SU-DHL-6 (cell line): Measurements from ENCODE around the gene SLC38A6.

ENCODE experiments used
- EZH2phosphoT487 ChIP-seq: fragments of 200-600 bp; sonication (generic), shearing (Covaris generic); conservative IDR thresholded peaks from 2 replicates; pipeline ENCODE4 v1.6.1; 2018; ENCODE audit warnings: mild to moderate bottlenecking, antibody characterized with exemption, low read length, moderate library complexity, mixed read lengths
- TF ChIP-seq, protein P1 (sequence below): fragments of 200-600 bp; sonication (generic); IDR thresholded peaks from one replicate; pipeline ENCODE4 v1.5.1; 2017; ENCODE audit warnings: antibody characterized with exemption, mild to moderate bottlenecking, low read length, moderate library complexity; ENCODE audit not compliant: insufficient read depth, poor library complexity, severe bottlenecking

DNA sequence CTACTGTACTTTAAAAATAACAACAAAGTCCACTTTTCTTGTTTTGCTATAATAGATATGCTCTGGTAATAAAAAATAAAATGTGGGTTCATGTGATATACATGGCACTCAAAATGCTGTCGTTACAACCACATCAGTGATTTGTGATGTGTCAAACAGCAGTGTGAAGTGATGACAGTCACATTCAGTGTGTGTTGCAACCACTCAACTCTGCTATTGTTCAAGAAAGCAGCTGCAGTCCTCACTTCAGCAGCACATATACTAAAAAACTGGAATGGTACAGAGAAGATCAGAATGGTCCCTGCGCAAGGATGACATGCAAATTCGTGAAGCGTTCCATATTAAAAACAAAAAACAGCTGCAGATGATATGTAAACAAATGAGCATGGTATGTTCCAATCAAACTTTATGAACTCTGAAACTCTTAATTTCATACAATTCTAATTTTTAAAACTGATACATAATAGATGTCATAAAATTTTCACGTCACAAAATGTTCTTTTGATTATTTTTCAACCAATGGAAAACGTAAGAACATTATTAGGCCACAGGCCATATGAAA, 6.9 kb upstream of the SLC38A6 start:
- TF ChIP-seq, protein P1, sequence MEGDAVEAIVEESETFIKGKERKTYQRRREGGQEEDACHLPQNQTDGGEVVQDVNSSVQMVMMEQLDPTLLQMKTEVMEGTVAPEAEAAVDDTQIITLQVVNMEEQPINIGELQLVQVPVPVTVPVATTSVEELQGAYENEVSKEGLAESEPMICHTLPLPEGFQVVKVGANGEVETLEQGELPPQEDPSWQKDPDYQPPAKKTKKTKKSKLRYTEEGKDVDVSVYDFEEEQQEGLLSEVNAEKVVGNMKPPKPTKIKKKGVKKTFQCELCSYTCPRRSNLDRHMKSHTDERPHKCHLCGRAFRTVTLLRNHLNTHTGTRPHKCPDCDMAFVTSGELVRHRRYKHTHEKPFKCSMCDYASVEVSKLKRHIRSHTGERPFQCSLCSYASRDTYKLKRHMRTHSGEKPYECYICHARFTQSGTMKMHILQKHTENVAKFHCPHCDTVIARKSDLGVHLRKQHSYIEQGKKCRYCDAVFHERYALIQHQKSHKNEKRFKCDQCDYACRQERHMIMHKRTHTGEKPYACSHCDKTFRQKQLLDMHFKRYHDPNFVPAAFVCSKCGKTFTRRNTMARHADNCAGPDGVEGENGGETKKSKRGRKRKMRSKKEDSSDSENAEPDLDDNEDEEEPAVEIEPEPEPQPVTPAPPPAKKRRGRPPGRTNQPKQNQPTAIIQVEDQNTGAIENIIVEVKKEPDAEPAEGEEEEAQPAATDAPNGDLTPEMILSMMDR, result no peak
- TF ChIP-seq EZH2phosphoT487, result no peak
